Mammary epithelial cell (primary cell): ENCODE results near the gene LMF2.

ENCODE experiments used
- EZH2 ChIP-seq: IDR thresholded peaks from 2 replicates; pipeline ENCODE4 v1.6.1; 2012; ENCODE audit warnings: low read length, inconsistent platforms, borderline replicate concordance
- TF ChIP-seq, protein P1 (sequence below), 2 donors: IDR thresholded peaks in 1 of 2; conservative IDR thresholded peaks in 1 of 2; 2 replicates each; pipeline ENCODE4 v1.5.1; 2011 to 2012; ENCODE audit warnings: inconsistent platforms in 2 of 2, low read length in 2 of 2, mild to moderate bottlenecking in 2 of 2, control low read depth in 1 of 2, low read depth in 1 of 2; ENCODE audit not compliant: insufficient read depth in 1 of 2; ENCODE audit errors: extremely low read depth in 1 of 2

DNA sequence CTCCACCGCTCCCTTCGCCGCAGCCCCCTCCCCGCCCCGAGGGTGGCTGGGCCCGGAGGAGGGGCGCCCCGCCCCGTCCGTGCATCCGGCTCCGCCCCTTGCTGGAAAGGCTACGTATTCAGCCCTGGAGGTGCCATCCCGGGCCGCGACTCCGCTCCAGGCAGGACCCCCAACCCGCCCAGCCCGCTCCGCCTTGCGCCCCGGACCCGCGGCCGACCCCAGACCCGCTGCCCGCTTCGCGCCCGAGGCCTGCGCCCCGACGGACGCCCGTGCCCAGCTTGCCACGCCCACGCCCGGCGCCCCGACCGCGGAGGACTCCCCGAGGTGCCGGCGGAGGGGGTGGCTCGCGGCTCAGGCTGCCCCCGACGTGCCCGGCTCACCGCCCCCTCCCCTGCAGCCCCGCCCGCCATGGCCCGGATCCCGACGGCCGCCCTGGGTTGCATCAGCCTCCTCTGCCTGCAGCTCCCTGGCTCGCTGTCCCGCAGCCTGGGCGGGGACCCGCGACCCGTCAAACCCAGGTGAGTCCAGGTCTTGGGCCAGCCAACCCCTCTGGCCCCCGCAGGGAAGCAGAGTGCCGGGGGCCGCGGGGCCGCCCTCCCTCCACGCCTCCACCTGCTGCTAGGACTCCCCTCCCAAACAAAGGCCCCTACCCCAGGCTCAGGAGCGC lies 25.9 kb downstream of the LMF2 start, which contains the start of gene ADM2:
- TF ChIP-seq, protein P1, sequence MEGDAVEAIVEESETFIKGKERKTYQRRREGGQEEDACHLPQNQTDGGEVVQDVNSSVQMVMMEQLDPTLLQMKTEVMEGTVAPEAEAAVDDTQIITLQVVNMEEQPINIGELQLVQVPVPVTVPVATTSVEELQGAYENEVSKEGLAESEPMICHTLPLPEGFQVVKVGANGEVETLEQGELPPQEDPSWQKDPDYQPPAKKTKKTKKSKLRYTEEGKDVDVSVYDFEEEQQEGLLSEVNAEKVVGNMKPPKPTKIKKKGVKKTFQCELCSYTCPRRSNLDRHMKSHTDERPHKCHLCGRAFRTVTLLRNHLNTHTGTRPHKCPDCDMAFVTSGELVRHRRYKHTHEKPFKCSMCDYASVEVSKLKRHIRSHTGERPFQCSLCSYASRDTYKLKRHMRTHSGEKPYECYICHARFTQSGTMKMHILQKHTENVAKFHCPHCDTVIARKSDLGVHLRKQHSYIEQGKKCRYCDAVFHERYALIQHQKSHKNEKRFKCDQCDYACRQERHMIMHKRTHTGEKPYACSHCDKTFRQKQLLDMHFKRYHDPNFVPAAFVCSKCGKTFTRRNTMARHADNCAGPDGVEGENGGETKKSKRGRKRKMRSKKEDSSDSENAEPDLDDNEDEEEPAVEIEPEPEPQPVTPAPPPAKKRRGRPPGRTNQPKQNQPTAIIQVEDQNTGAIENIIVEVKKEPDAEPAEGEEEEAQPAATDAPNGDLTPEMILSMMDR (conservative IDR thresholded peaks at IDR 0.05 in 1 of 2, IDR thresholded peaks at IDR 0.05 in 1 of 2; ENCODE audit: extremely low read depth in 1 of 2, insufficient read depth in 1 of 2, low read depth in 1 of 2, low read length in 2 of 2) = no peak
- no peak for TF ChIP-seq EZH2
